Measurements from ENCODE around the gene DR1. TPM values are rescaled to one million over a fixed set of nuclear protein-coding genes. Genes with fewer than 3 reads are reported as not detected.

The DR1 gene
- total RNA-seq, 4 donors from 2014 or later: 22.1 to 44.9 (median 37.8) TPM

- WGBS, 2 donors: 86 to 98% methylated on average over 2 of the region's 2 CpGs
- TF ChIP-seq POLR2A (IDR thresholded peaks at IDR 0.05): no peak
- no peak for TF ChIP-seq CTCF (IDR thresholded peaks at IDR 0.05)
- H3K27me3 ChIP-seq: no peaks in the 10 kb centered on the region
- intact Hi-C loops (cut with DNase I): no loop called here
- DNase-seq: no peak
- H3K4me1 ChIP-seq: peaks cover 0 to 10% (median 0%) of the 10 kb centered on the region in 3 donors
- no peak overlapping the region for H3K4me3 ChIP-seq
- H3K27ac ChIP-seq: no peak overlapping the region
- no peaks in the 10 kb centered on the region for H3K36me3 ChIP-seq
- H3K9me3 ChIP-seq: no peaks in the 10 kb centered on the region
Measured at GRCh38 chr1:93416183-93416582, 70.5 kb downstream of the DR1 start.

Small RNA genes within 50 kb of the gene (small RNA-seq; reads per million reads assigned to genes)
- gene RF00019: 0 reads per million in 4 donors

Other genes with a start within 250 kb of the DR1 start
- 10 to 100 TPM; 28.7 to 47.9 (median 39.1) TPM for gene TMED5, start 165.5 kb upstream of the DR1 start, total RNA-seq
- gene CCDC18, start 165.2 kb upstream of the DR1 start, total RNA-seq: 10 to 100 TPM in 1 of 4 donors, 1 to 10 TPM in 3; 6.1 to 11.7 (median 7.0) TPM
- gene FNBP1L, start 102.2 kb downstream of the DR1 start, total RNA-seq: 10 to 100 TPM in 1 of 4 donors, 1 to 10 TPM in 3; 7.5 to 14.2 (median 9.0) TPM

Measured in esophagus squamous epithelium (tissue), 5 donors.